HEK293 (cell line): ENCODE results near the gene CMPK1.

Experiments used
- CTCF ChIA-PET: fragments of 350-600 bp; formaldehyde crosslinking; extraction: SDS; loops from one replicate; lab custom pipeline; 2021; ENCODE audit warnings: antibody characterized with exemption; lab: Yijun Ruan, JAX
- POLR2A ChIA-PET: fragments of 300-600 bp; formaldehyde crosslinking; extraction: SDS; loops from one replicate; lab custom pipeline; 2020; ENCODE audit warnings: antibody characterized with exemption, inconsistent platforms; lab: Yijun Ruan, JAX
- H3K27ac ChIP-seq: fragments of 200-500 bp; sonication (Bioruptor generic); 2 replicates; pipeline ENCODE4 v1.5.1; 2014; ENCODE audit warnings: low read depth, low read length, control low read depth, inconsistent platforms; ENCODE audit errors: extremely low read depth
- H3K36me3 ChIP-seq, 2 experiments: fragments of 200-500 bp in 1 of 2; sonication (Bioruptor generic) in 1 of 2; 1 replicate in 1 of 2; 2 replicates in 1 of 2; pipeline ENCODE4 v1.5.1; 2014 to 2017; ENCODE audit warnings: inconsistent platforms in 2 of 2, low read length in 2 of 2; ENCODE audit not compliant: control insufficient read depth in 2 of 2, insufficient read depth in 1 of 2
- H3K4me1 ChIP-seq: fragments of 200-500 bp; sonication (Bioruptor generic); 2 replicates; pipeline ENCODE4 v1.5.1; 2014; ENCODE audit warnings: mild to moderate bottlenecking, low read length, inconsistent platforms; ENCODE audit not compliant: control insufficient read depth, insufficient read depth
- H3K4me3 ChIP-seq: 2 replicates; pipeline ENCODE4 v1.5.1; 2011; ENCODE audit warnings: low read depth, mild to moderate bottlenecking, control low read depth, low read length, moderate library complexity
- H3K9me3 ChIP-seq: fragments of 200-500 bp; sonication (Bioruptor generic); 2 replicates; pipeline ENCODE4 v1.5.1; 2014; ENCODE audit warnings: low read depth, low read length, inconsistent platforms; ENCODE audit not compliant: control insufficient read depth, insufficient read depth
- BCL6B ChIP-seq: fragments of 450-650 bp; formaldehyde crosslinking; IDR thresholded peaks from 2 replicates; pipeline ENCODE4 v1.5.1; 2017; ENCODE audit warnings: missing biosample characterization, missing genetic modification characterization
- GLIS1 ChIP-seq: fragments of 450-650 bp; formaldehyde crosslinking; IDR thresholded peaks from 2 replicates; pipeline ENCODE4 v1.5.1; 2016; ENCODE audit warnings: missing biosample characterization, missing genetic modification characterization
- GLIS2 ChIP-seq: fragments of 450-650 bp; formaldehyde crosslinking; IDR thresholded peaks from 2 replicates; pipeline ENCODE4 v1.5.1; 2016; ENCODE audit warnings: missing biosample characterization, missing genetic modification characterization
- IKZF3 ChIP-seq: fragments of 450-650 bp; IDR thresholded peaks from 2 replicates; pipeline ENCODE4 v1.5.0; 2018; ENCODE audit warnings: missing biosample characterization, mild to moderate bottlenecking, missing genetic modification characterization, moderate library complexity
- KLF10 ChIP-seq: fragments of 450-650 bp; IDR thresholded peaks from 2 replicates; pipeline ENCODE4 v1.5.1; 2018; ENCODE audit warnings: missing biosample characterization, mild to moderate bottlenecking, missing genetic modification characterization
- KLF8 ChIP-seq: fragments of 450-650 bp; formaldehyde crosslinking; IDR thresholded peaks from 2 replicates; pipeline ENCODE4 v1.5.1; 2016; ENCODE audit warnings: missing biosample characterization, missing genetic modification characterization
- PRDM1 ChIP-seq: fragments of 450-650 bp; formaldehyde crosslinking; IDR thresholded peaks from 2 replicates; pipeline ENCODE4; 2016; ENCODE audit warnings: missing biosample characterization, missing genetic modification characterization
- ZBTB48 ChIP-seq: fragments of 450-650 bp; formaldehyde crosslinking; IDR thresholded peaks from 2 replicates; pipeline ENCODE4 v1.5.1; 2016; ENCODE audit warnings: missing biosample characterization, missing genetic modification characterization
- ZFP37 ChIP-seq: fragments of 450-650 bp; formaldehyde crosslinking; IDR thresholded peaks from 2 replicates; pipeline ENCODE4 v1.5.1; 2016; ENCODE audit warnings: missing biosample characterization, missing genetic modification characterization
- ZIC2 ChIP-seq: fragments of 450-650 bp; formaldehyde crosslinking; IDR thresholded peaks from 2 replicates; pipeline ENCODE4 v1.5.1; 2016; ENCODE audit warnings: missing biosample characterization, missing genetic modification characterization
- ZNF426 ChIP-seq: fragments of 450-650 bp; formaldehyde crosslinking; IDR thresholded peaks from 2 replicates; pipeline ENCODE4 v1.5.1; 2017; ENCODE audit warnings: missing biosample characterization, missing genetic modification characterization, mild to moderate bottlenecking, inconsistent platforms, moderate library complexity
- ZNF518A ChIP-seq: fragments of 450-650 bp; formaldehyde crosslinking; conservative IDR thresholded peaks from 2 replicates; pipeline ENCODE4 v1.5.1; 2016; ENCODE audit warnings: low read depth, missing biosample characterization, missing genetic modification characterization
- ZNF530 ChIP-seq: fragments of 450-650 bp; formaldehyde crosslinking; IDR thresholded peaks from 2 replicates; pipeline ENCODE4 v1.5.1; 2016; ENCODE audit warnings: low read depth, missing biosample characterization, missing genetic modification characterization
- ZNF585B ChIP-seq: fragments of 450-650 bp; formaldehyde crosslinking; IDR thresholded peaks from 2 replicates; pipeline ENCODE4 v1.5.1; 2016; ENCODE audit warnings: missing biosample characterization, missing genetic modification characterization
- ZNF629 ChIP-seq: fragments of 450-650 bp; formaldehyde crosslinking; IDR thresholded peaks from 2 replicates; pipeline ENCODE4 v1.5.1; 2017; ENCODE audit warnings: missing biosample characterization, missing genetic modification characterization
- ZNF654 ChIP-seq: fragments of 450-650 bp; formaldehyde crosslinking; IDR thresholded peaks from 2 replicates; pipeline ENCODE4 v1.5.1; 2016; ENCODE audit warnings: low read depth, missing biosample characterization, missing genetic modification characterization
- ZNF664 ChIP-seq: fragments of 450-650 bp; formaldehyde crosslinking; IDR thresholded peaks from 2 replicates; pipeline ENCODE4 v1.5.1; 2016; ENCODE audit warnings: missing biosample characterization, missing genetic modification characterization
- ZSCAN4 ChIP-seq: fragments of 450-650 bp; formaldehyde crosslinking; IDR thresholded peaks from 2 replicates; pipeline ENCODE4 v1.5.1; 2017; ENCODE audit warnings: missing biosample characterization, missing genetic modification characterization
- TF ChIP-seq, protein P1 (sequence below): fragments of 450-650 bp; formaldehyde crosslinking; IDR thresholded peaks from 2 replicates; pipeline ENCODE4 v1.5.1; 2016; ENCODE audit warnings: missing biosample characterization, missing genetic modification characterization
- TF ChIP-seq, protein P2 (sequence below): fragments of 450-650 bp; formaldehyde crosslinking; IDR thresholded peaks from 2 replicates; pipeline ENCODE4 v1.5.1; 2017; ENCODE audit warnings: missing biosample characterization, missing genetic modification characterization
- TF ChIP-seq, protein P3 (sequence below): fragments of 450-650 bp; formaldehyde crosslinking; IDR thresholded peaks from 2 replicates; pipeline ENCODE4 v1.5.1; 2016; ENCODE audit warnings: missing biosample characterization, missing genetic modification characterization

CMPK1 gene

GRCh38 chr1:47333922-47334764 lies 553 bp downstream of the CMPK1 start (continued):
- no peak for TF ChIP-seq ZNF530 (tag by site-specific recombination)
- TF ChIP-seq, protein P1, sequence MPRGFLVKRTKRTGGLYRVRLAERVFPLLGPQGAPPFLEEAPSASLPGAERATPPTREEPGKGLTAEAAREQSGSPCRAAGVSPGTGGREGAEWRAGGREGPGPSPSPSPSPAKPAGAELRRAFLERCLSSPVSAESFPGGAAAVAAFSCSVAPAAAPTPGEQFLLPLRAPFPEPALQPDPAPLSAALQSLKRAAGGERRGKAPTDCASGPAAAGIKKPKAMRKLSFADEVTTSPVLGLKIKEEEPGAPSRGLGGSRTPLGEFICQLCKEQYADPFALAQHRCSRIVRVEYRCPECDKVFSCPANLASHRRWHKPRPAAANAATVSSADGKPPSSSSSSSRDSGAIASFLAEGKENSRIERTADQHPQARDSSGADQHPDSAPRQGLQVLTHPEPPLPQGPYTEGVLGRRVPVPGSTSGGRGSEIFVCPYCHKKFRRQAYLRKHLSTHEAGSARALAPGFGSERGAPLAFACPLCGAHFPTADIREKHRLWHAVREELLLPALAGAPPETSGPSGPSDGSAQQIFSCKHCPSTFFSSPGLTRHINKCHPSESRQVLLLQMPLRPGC (tag by site-specific recombination): no peak
- TF ChIP-seq KLF8 (tag by site-specific recombination): peak; percentile 67
- peak; percentile 40 for TF ChIP-seq ZIC2 (tag by site-specific recombination)
- TF ChIP-seq ZSCAN4 (tag by site-specific recombination): no peak
- TF ChIP-seq ZNF629 (tag by site-specific recombination): peak; percentile 50
- TF ChIP-seq GLIS2: peak; percentile 91
- TF ChIP-seq ZNF585B (tag by site-specific recombination): 0 out of 2 replicates have a peak, but pooled peaks have one; percentile 10
- TF ChIP-seq ZBTB48 (tag by site-specific recombination): peak; percentile 70
- TF ChIP-seq KLF10 (tag by site-specific recombination): no peak
- no peak for TF ChIP-seq ZNF426 (tag by site-specific recombination)

DNA sequence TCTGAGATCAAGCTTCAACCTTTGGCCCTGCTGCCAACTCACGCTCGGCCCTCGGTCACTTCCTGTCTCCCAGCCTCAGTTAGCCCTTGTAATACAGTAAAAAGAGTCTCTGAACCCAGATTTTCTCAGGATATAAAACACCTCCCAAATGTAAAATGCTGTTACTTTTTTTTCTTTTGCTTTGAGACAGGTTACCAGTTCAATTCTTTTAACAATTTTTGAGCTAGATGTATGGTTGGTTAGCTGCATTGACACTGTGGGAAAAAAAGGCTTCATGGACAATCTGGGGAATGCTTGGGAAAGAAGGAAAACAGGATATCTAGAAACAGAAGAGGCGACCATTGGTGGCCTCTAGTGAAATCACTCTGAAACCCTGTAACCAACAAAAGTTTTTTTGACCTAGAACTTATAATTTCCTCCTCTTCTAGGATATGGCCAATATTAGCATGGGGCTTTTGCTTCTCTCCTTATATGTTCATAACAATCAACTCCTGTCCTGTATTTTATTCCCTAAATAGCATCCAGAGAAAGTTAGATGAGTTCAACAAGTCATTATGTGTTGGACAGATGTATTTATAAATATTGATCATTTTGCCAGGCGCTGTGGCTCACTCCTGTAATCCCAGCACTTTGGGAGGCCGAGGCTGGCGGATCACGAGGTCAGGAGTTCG lies 1.3 kb downstream of the CMPK1 start:
- ChIA-PET POLR2A (interaction anchor here (0.8 to 4.7 kb wide), 3 partner anchors 10 to 35 kb away, joined by 3 to 88 read pairs (median 5); partner anchors contain the start of gene STIL), CTCF (interaction anchor here (1.5 kb wide), 1 partner anchor 72 kb away, joined by 3 read pairs; no protein-coding TSS in a partner anchor)
- Histone ChIP-seq H3K9me3 (no peaks in the 10 kb centered on the region), H3K4me1 (no peaks in the 10 kb centered on the region), H3K27ac (peak overlapping the region; percentile 99), H3K36me3 (peaks cover 5 to 7% of the 10 kb centered on the region in 2 experiments; a peak in 2 of 3 replicates), H3K4me3 (peak overlapping the region; percentile 84)
- TF ChIP-seq IKZF3 (tag by site-specific recombination) (0 out of 2 replicates have a peak, but pooled peaks have one; percentile 16), GLIS1 (tag by site-specific recombination) (no peak), ZNF518A (tag by site-specific recombination) (no peak), ZFP37 (no peak), GLIS2 (no peak), ZNF664 (tag by site-specific recombination) (no peak), BCL6B (tag by site-specific recombination) (no peak), ZNF654 (tag by site-specific recombination) (no peak), PRDM1 (tag by site-specific recombination) (no peak)
- TF ChIP-seq, protein P2, sequence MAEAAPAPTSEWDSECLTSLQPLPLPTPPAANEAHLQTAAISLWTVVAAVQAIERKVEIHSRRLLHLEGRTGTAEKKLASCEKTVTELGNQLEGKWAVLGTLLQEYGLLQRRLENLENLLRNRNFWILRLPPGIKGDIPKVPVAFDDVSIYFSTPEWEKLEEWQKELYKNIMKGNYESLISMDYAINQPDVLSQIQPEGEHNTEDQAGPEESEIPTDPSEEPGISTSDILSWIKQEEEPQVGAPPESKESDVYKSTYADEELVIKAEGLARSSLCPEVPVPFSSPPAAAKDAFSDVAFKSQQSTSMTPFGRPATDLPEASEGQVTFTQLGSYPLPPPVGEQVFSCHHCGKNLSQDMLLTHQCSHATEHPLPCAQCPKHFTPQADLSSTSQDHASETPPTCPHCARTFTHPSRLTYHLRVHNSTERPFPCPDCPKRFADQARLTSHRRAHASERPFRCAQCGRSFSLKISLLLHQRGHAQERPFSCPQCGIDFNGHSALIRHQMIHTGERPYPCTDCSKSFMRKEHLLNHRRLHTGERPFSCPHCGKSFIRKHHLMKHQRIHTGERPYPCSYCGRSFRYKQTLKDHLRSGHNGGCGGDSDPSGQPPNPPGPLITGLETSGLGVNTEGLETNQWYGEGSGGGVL (tag by site-specific recombination): no peak
- TF ChIP-seq, protein P3, sequence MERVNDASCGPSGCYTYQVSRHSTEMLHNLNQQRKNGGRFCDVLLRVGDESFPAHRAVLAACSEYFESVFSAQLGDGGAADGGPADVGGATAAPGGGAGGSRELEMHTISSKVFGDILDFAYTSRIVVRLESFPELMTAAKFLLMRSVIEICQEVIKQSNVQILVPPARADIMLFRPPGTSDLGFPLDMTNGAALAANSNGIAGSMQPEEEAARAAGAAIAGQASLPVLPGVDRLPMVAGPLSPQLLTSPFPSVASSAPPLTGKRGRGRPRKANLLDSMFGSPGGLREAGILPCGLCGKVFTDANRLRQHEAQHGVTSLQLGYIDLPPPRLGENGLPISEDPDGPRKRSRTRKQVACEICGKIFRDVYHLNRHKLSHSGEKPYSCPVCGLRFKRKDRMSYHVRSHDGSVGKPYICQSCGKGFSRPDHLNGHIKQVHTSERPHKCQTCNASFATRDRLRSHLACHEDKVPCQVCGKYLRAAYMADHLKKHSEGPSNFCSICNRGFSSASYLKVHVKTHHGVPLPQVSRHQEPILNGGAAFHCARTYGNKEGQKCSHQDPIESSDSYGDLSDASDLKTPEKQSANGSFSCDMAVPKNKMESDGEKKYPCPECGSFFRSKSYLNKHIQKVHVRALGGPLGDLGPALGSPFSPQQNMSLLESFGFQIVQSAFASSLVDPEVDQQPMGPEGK: no peak
